ENCODE results near the gene SEPTIN1.

The SEPTIN1 gene

GRCh38 chr16:30395992-30396585 is 13.7 kb upstream of the SEPTIN1 start:
- H3K4me3 ChIP-seq (ENCODE audit: control insufficient read depth, low read depth, low read length), result peak overlapping the region; percentile 69
- TF ChIP-seq CTCF (conservative IDR thresholded peaks at IDR 0.05; ENCODE audit: control insufficient read depth, insufficient read depth, low read depth, low read length), result no peak
- DNase-seq (ENCODE audit: low read depth), result no peak

- no peak for TF ChIP-seq CTCF (conservative IDR thresholded peaks at IDR 0.05; ENCODE audit: control insufficient read depth, insufficient read depth, low read depth, low read length)
- peak; percentile 73 for DNase-seq (ENCODE audit: low read depth)
- peak within 1 kb of the TSS; percentile 69 for H3K4me3 ChIP-seq (ENCODE audit: control insufficient read depth, low read depth, low read length)
Measured at GRCh38 chr16:30395155-30395991, 13.0 kb upstream of the SEPTIN1 start, which contains the start of gene ZNF48. Gene ZNF48 (plus strand): TSS chr16:30395420. CDS start chr16:30395795, 375 bp downstream.

GRCh38 chr16:30394592-30395154 is 12.3 kb upstream of the SEPTIN1 start:
- peak overlapping the region; percentile 69 for H3K4me3 ChIP-seq (ENCODE audit: control insufficient read depth, low read depth, low read length)
- no peak for DNase-seq (ENCODE audit: low read depth)
- TF ChIP-seq CTCF (conservative IDR thresholded peaks at IDR 0.05; ENCODE audit: control insufficient read depth, insufficient read depth, low read depth, low read length), result no peak

- TF ChIP-seq CTCF (conservative IDR thresholded peaks at IDR 0.05; ENCODE audit: control insufficient read depth, insufficient read depth, low read depth, low read length), result no peak
- no peak overlapping the region for H3K4me3 ChIP-seq (ENCODE audit: control insufficient read depth, low read depth, low read length)
- no peak for DNase-seq (ENCODE audit: low read depth)
Measured at GRCh38 chr16:30383521-30383920, 1.2 kb upstream of the SEPTIN1 start.

GRCh38 chr16:30381291-30382041 is 895 bp downstream of the SEPTIN1 start:
- no peak for TF ChIP-seq CTCF (conservative IDR thresholded peaks at IDR 0.05; ENCODE audit: control insufficient read depth, insufficient read depth, low read depth, low read length)
- no peak for DNase-seq (ENCODE audit: low read depth)
- H3K4me3 ChIP-seq (ENCODE audit: control insufficient read depth, low read depth, low read length), result no peak overlapping the region

- TF ChIP-seq CTCF (conservative IDR thresholded peaks at IDR 0.05; ENCODE audit: control insufficient read depth, insufficient read depth, low read depth, low read length), result no peak
- H3K4me3 ChIP-seq (ENCODE audit: control insufficient read depth, low read depth, low read length), result no peak overlapping the region
- no peak for DNase-seq (ENCODE audit: low read depth)
Measured at GRCh38 chr16:30380803-30381208, 1.6 kb downstream of the SEPTIN1 start.

Measured in fibroblast of mammary gland (primary cell).